HCEC 1CT (cell line): ENCODE results near the gene ZNF32.
A peak's percentile ranks its signal among the peaks of the same experiment; 100 is the strongest.

Source experiments
- DNase-seq: peaks from one replicate; pipeline ENCODE4 v3.0.0-alpha.2; 2017

The ZNF32 gene, protein sequence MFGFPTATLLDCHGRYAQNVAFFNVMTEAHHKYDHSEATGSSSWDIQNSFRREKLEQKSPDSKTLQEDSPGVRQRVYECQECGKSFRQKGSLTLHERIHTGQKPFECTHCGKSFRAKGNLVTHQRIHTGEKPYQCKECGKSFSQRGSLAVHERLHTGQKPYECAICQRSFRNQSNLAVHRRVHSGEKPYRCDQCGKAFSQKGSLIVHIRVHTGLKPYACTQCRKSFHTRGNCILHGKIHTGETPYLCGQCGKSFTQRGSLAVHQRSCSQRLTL

DNA sequence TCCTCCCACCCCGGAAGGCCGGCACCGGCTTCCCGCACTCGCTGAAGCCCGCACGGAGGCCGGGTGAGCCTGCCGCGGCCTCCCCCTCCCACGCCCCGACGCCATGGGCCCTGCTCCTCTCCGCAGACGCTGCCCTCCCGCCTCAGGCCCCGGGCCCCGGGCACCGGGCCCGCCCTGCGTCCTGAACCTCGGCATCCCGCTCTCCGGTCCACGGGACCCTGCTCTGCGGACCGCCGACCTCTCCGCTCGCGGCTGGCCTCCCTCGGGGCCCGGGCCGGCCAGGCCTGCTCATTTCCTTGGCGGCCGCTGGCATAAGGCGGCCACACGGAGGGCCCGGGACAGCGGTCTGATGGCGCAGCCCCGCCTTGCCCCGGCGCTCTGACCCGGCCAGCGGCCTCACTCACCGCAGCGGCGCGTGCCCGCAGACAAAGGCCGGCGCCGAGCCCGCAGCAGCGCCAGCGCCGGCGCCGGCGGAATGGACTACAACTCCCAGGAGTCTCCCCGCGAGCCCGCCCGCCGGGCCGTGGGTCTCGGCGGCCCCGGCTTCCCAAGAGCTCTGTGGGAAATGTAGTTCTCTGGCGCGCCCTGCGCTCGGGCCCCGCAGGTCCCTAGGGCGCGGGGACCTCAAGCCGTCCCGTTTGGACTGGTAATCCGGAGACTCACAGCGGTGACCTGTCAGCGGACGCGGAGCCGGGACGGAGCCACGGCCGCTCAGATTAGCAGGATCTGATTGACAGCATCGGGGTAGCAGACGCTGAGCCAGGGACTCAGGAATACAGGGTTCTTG is at the start of gene ZNF32:
Gene ZNF32 (minus strand): TSS at position 484 of the 787 bp plus-strand sequence. CDS start 2,748 bp downstream, outside the sequence.
- DNase-seq: peak; percentile 83

GRCh38 chr10:43698156-43698555 is 49.5 kb upstream of the ZNF32 start:
- DNase-seq: no peak

- no peak for DNase-seq
Measured at GRCh38 chr10:43696909-43697483, 48.3 kb upstream of the ZNF32 start.

- no peak for DNase-seq
Measured at GRCh38 chr10:43695730-43696129, 47.0 kb upstream of the ZNF32 start.

GRCh38 chr10:43695321-43695720 is 46.6 kb upstream of the ZNF32 start:
- no peak for DNase-seq

DNA sequence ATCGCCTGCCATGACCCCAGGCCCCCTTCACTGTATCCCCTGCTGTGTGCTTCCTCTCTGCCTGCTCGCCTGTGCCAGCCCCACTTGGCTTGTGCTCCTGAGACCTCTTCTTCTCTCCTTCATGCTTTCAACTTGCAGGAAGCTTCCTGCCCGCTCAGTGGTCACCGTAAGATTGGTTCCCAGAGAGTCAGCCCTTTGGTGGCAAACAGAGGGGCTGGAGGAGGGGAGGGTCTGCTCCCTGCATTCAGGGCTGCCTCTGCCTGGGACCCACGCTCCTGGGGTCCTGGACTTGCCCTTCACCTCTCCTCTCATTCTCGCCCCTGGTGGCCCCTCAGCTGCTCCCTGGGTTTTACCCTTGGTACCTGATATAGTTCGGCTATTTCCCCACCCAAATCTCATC is 45.8 kb upstream of the ZNF32 start:
- no peak for DNase-seq

DNA sequence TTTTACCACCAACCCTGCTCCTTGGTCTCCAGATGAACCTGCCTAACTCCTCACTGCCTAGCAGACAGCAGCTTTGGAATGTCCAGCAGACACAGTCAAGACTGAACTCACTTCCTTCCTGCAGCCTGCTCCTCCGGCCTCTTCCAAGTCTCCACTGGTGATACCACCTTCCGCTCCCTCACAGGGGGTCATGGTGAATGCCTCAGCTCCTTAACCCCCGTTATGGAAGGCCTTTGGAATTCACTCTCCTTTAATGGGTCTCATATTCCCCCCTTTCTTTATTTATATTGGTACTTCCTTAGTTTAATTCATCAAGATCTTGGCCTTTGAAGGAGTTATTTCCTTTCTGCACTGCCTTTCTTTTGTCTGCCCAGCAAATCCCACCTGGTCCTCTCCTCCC is 44.9 kb upstream of the ZNF32 start:
- DNase-seq: no peak

GRCh38 chr10:43692051-43692825 is 43.6 kb upstream of the ZNF32 start:
- peak; percentile 3 for DNase-seq

GRCh38 chr10:43691485-43691884 is 42.8 kb upstream of the ZNF32 start:
- DNase-seq: peak; percentile 20

DNA sequence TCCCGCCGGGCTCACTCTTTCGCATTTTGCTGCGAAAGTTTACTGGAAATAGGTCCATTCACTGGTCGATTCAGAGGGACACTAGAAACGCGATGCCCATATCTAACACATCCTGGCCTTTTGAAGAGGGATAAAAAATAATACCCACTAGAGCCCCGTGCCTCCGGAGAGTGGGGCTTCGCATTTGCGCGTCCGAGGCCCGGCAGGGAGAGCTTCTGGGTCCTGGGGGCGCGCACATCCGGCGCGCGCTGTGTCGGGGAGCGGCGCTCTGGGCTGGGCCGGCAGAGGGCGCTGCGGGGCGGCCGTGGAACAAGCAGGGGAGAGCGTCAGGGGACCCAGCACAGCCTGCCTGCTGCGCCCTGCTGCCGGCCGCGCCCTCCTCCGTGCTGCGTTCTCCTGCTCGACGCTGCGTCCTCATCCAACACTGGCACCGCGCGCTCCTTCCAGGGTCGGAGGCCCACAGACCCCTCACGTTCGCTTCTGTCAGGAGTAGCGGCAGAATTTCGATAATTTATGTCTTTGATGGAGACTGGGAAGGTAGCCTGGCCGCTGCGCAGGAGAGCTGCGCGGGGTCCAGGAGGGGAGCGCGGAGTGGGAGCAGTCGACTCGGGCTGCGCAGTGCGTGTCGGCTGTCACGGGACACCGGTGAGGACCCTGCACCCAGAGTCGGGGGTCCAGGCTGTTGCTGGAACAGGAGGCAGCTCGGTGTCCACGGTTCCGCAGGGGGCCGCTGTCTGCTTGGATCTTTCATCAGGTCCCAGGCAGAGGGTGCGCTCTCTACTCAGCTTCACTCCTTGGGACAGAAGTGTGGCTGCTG is 41.5 kb upstream of the ZNF32 start:
- DNase-seq: peak; percentile 74

DNA sequence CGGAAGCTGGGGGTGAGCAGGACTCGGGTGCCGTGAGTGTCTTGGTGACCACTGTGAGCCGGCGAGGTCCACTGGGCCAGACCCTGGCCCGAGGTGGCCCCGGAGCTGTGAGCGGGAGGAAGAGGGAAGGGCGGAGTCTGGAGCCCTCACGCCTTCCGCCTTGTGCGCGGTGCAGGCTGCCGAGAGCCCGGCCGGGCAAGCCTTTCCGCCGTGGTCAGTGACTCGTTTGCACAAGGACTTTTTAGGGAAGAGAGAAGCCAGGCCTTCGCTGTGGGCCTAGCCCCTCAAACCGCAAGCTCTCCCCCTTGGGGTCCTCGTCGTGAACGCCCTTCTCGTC is 40.9 kb upstream of the ZNF32 start:
- no peak for DNase-seq

DNA sequence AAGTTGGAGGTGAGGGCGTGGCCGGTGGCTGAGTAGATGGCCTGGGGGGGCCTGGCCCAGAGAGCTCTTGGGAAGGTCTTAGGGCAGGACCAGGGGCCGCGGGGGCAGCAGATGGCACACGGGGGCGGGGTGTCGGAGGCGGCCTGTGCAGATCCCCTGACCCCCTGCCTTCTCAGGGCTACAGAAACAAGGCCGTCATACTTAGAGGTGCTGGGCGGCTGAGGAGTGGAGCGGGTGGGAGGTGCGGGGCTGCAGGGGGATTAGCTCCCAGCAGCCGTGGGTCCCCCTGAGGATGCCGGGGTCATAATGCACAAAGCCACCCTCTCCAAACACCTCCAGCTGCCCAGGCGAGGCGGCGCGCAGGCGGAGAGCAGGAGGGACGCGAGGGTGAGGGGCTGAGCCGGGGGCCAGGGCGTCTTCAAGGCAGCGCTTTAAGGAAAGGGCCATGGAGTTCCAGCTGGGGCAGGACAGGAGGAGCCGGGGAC is 40.4 kb upstream of the ZNF32 start:
- DNase-seq: no peak

DNA sequence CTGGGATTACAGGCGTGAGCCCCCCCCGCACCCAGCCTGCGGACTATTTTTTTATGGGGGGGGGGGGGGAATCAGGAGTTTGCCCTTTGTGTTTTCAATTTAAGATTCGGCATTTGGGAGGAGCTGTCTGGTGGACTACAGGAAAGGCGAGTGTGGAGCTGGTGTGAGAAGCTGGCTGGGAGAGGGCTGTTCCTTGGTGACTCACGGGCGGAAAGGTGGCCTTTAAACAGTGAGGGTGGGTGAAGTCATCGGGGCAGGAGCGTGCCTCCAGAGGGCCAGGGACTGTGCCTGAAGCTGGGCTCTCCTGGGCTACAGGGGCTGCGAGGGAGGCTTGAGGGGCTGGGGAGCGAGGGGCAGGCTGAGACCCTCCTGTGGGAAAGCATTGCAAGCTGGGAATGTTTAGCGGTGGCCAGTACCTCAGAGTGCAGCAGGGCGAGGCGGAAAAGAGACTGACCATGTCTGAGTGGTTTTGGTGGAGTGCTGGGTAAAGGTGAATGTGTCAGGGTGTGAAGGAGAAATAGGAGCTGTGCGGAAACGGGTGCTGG is 39.7 kb upstream of the ZNF32 start:
- DNase-seq: no peak

DNA sequence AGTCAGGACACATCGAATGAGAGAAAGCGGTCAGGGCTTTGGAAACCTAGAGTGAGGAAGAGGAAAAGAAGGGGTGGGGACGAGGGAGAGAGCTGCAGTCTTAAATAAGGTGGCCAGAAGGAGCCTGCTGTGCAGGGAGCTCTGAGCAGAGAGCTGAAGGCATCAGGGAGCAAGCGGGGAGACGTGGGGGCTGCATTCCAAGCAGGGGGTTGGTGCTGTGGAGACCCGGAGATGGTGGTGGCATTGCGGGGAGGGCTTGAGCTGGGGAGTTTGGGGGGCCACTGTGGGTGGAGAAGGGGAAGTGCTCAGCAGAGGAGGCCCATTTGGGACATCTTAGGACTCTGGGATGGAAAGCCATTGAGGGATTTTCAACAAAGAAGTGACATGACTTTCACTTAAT is 38.7 kb upstream of the ZNF32 start:
- DNase-seq: no peak

GRCh38 chr10:43686414-43686813 is 37.7 kb upstream of the ZNF32 start:
- no peak for DNase-seq

- no peak for DNase-seq
Measured at GRCh38 chr10:43685744-43686143, 37.1 kb upstream of the ZNF32 start.

DNA sequence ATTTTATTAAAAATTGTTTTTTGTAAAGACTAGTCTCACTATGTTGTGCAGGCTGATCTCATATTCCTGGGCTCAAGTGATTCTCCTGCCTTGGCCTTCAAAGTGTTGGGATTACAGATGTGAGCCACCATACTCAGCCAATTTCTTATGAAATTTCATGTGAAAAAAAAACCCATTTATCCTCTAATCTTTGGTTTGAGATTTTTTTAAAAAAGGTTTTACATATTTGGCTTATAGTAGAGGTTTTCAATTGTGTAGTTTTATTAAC is 35.5 kb upstream of the ZNF32 start:
- no peak for DNase-seq

DNA sequence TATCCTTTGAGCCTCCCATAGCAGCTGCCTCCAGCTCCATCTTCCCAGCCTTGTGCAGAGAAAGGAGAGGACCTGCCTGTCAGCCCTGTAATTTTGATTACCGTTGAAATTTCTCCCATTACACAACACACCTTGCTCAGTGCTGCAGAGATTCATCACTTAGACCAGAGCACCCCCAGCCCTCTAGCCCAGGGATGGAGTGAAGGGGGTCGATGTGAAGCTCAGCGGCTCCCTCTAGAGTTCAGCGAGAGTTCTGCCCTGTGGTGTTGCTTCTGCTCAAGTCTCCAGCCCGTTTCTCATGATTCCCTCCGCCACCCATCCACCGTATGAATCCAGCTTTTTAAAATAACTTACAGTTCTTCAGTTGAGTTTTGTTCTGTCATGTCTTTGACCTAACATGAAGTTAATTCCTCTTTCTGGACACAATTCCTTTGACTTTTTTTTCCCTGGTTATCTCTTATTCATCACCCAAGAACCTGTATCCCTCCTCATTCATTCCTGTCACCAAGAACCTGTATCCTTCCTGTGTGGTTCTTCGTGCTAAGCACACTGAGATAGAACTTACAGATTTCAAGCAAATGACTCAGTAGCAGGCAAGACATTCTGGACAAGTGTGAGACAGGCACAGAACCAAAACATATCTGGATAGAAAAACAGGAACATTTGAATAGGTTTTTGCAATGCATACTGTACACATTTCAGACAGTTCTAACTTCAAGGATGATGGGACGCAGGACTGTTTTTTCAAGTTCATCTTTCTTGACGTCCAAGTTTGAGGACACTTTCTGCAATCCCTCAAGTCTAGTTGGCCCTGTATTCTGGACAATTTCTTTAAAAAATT is 35.0 kb upstream of the ZNF32 start:
- DNase-seq: no peak

DNA sequence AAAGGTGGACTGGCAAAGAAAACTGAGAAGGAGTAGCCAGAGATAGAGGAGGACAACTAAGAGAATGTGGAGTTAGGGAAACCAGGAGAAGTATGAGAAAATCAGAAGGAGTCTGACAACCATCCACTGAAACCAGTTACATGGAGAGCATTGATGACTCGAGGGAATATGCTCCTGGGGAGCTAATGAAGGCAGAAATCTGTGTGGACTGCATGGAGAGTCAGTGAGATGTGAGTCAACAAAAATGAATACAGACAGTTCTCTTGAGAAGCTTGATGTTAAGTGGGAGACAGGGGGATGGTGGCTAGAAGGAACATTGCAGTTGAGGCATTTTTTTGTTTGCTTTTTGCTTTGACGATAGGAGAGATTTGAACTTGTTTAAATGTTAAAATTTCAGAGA is 34.3 kb upstream of the ZNF32 start:
- DNase-seq: no peak

DNA sequence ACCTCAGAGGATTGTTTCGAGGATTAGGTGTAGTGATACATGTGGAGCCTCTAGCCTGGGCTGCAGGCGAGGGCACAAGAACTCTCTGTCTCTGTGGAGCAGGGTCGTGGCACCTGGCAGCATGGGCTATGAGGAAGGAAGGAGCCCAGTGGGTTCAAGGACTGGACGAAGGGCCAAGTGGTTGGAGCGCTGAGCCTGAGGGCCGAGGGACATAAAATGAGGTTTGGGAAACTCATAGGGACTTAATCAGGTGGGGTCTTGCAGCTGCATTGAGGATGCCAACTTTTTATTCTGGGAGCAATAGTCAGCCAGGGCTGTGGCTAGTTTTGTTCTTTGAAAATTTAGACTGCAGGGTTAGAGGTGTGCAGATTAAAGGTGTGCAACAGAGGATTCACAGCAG is 33.0 kb upstream of the ZNF32 start:
- DNase-seq: no peak

GRCh38 chr10:43681220-43681619 is 32.5 kb upstream of the ZNF32 start:
- no peak for DNase-seq
